ENCODE data around the gene LONP2. TPM values are rescaled to one million over a fixed set of nuclear protein-coding genes. Genes with fewer than 3 reads are reported as not detected.
A peak's percentile ranks its signal among the peaks of the same experiment; 100 is the strongest.

Gene LONP2
- total and polyA plus RNA-seq, 10 of the 15 experiments (the other 5 are each of a cell fraction or from before 2014, with no cell fraction given) = 8.3 to 48.0 (median 34.8) TPM

DNA sequence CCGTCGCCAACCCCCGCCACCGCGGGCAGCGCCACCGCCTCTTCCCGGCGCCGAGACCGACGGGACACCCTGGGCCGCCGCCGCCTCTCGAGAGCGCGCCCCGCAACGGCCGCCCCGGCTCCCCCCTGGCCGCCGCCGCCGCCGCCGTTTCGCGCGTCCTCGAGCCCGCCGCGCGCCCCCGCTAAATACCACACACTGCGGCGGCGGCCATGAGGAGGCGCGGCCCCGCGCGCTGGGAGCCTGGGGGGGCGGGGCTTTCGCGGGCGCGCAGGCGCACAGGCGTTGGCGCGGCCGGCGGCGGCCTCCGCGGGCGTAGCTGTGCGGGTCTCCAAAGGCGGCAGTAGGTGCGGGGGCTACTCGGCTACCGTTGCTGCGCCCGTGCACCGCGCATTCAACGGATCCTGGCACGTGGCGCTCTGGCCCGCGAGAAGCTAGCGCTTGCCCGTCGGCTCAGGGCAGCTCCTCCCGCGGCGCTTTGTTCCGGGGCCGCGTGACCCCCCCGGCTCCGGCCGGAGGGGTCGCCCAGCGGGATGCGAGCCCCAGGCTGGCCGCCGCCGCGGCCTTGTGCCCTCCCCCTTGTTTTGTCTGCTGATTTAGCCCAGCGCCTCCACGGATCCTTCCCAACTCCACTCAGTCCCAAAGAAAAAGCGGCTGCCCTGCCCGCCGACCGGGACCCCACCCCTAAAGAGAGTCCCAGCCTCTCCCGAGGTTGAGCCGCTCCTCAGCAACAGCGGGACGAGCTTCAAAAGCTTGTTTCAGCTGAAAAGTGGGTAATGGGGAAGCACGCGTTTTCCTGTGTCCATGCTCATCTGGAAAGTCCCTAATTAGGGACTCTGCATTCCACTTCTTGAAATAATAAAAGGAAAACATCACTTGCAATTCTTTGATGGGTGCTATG is 141.4 kb downstream of the LONP2 start, which contains the start of gene SIAH1:
TSS of gene SIAH1 (minus strand) at position 161 of the 898 bp plus-strand sequence. CDS start 22,985 bp downstream, outside the sequence.
- no peak for DNase-seq (ENCODE audit: low read depth, low spot score)
- Histone ChIP-seq H3K9ac (ENCODE audit: control insufficient read depth, insufficient read depth, low read length) (peak within 1 kb of the TSS; percentile 98), H3K27ac (ENCODE audit: control insufficient read depth, insufficient read depth) (peak within 1 kb of the TSS; percentile 83), H3K9me3 (replicated peaks; ENCODE audit: control insufficient read depth, insufficient read depth, low read length) (no peaks in the 10 kb centered on the region), H3K27me3 (replicated peaks in 1 of 2; ENCODE audit: control insufficient read depth in 2 of 2, insufficient read depth in 2 of 2, low read length in 1 of 2) (no peaks in the 10 kb centered on the region), H3K4me1 (ENCODE audit: control insufficient read depth, insufficient read depth, low read length) (no peaks in the 10 kb centered on the region; the same call in 1 of the 2 replicates), H3K4me3 (peak within 1 kb of the TSS; percentile 93), H3K36me3 (ENCODE audit: control insufficient read depth in 2 of 2, insufficient read depth in 2 of 2, low read length in 1 of 2) (no peaks in the 10 kb centered on the region), H2AFZ (ENCODE audit: control insufficient read depth, low read depth, low read length) (peak within 1 kb of the TSS; percentile 94), H4K20me1 (ENCODE audit: control insufficient read depth, insufficient read depth) (no peaks in the 10 kb centered on the region), H3K4me2 (ENCODE audit: control insufficient read depth, insufficient read depth) (peak within 1 kb of the TSS; percentile 98), H3K79me2 (ENCODE audit: control insufficient read depth, insufficient read depth, low read length) (peaks cover 39% of the 10 kb centered on the region)
- no peak for FAIRE-seq
- SMC1A ChIA-PET (ENCODE audit: uncharacterized antibody, unreplicated experiment) = interaction anchor here (1.4 to 12.1 kb wide), 4 partner anchors 18 to 49 kb away, joined by 3 to 112 read pairs (median 4); no protein-coding TSS in a partner anchor
- 2% methylated on average over 77 of the region's 105 CpGs for WGBS (ENCODE audit: insufficient coverage, insufficient replicate concordance, low lambda C conversion rate, missing lambda C conversion rate)
- CTCF ChIA-PET = interaction anchor here (1.2 to 3.0 kb wide), 4 partner anchors 16 to 245 kb away, joined by 7 to 9 read pairs (median 8); no protein-coding TSS in a partner anchor
- peak; percentile 73 for ATAC-seq
- intact Hi-C loops (cut with micrococcal nuclease; ENCODE audit: unreplicated experiment) = loop anchor here (2.0 kb wide), 1 partner anchor 19 kb away; no protein-coding TSS in a partner anchor
- TSS peak; percentile 78 for BruUV-seq (replicated peaks)
- POLR2A ChIA-PET = interaction anchor here (0.7 to 1.4 kb wide), 9 partner anchors 9 to 924 kb away, joined by 3 to 7 read pairs (median 4); partner anchors contain the start of genes ITFG1 and PHKB
- in situ Hi-C loops (cut with MboI) = no loop called here
- RAD21 ChIA-PET (ENCODE audit: unreplicated experiment) = interaction anchor here (0.9 to 4.4 kb wide), 4 partner anchors 19 to 238 kb away, joined by 3 to 30 read pairs (median 4); no protein-coding TSS in a partner anchor
- no peak for TF ChIP-seq ZNF274 (IDR thresholded peaks at IDR 0.05; ENCODE audit: insufficient read depth, insufficient read length)
- TF ChIP-seq CREM (IDR thresholded peaks at IDR 0.05; ENCODE audit: low read depth) = no peak
- TF ChIP-seq, protein P1, sequence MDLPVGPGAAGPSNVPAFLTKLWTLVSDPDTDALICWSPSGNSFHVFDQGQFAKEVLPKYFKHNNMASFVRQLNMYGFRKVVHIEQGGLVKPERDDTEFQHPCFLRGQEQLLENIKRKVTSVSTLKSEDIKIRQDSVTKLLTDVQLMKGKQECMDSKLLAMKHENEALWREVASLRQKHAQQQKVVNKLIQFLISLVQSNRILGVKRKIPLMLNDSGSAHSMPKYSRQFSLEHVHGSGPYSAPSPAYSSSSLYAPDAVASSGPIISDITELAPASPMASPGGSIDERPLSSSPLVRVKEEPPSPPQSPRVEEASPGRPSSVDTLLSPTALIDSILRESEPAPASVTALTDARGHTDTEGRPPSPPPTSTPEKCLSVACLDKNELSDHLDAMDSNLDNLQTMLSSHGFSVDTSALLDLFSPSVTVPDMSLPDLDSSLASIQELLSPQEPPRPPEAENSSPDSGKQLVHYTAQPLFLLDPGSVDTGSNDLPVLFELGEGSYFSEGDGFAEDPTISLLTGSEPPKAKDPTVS (IDR thresholded peaks at IDR 0.05; ENCODE audit: low read depth, low read length) = no peak
- no peak for TF ChIP-seq TARDBP (IDR thresholded peaks at IDR 0.05; ENCODE audit: borderline replicate concordance)
- no peak for TF ChIP-seq KLF5 (IDR thresholded peaks at IDR 0.05; ENCODE audit: partially characterized antibody)
- TF ChIP-seq GATAD2B (conservative IDR thresholded peaks at IDR 0.05; ENCODE audit: low read depth) = peak; percentile 95
- TF ChIP-seq HDAC6 (IDR thresholded peaks at IDR 0.05; ENCODE audit: unreplicated experiment) = no peak
- TF ChIP-seq, protein P2, sequence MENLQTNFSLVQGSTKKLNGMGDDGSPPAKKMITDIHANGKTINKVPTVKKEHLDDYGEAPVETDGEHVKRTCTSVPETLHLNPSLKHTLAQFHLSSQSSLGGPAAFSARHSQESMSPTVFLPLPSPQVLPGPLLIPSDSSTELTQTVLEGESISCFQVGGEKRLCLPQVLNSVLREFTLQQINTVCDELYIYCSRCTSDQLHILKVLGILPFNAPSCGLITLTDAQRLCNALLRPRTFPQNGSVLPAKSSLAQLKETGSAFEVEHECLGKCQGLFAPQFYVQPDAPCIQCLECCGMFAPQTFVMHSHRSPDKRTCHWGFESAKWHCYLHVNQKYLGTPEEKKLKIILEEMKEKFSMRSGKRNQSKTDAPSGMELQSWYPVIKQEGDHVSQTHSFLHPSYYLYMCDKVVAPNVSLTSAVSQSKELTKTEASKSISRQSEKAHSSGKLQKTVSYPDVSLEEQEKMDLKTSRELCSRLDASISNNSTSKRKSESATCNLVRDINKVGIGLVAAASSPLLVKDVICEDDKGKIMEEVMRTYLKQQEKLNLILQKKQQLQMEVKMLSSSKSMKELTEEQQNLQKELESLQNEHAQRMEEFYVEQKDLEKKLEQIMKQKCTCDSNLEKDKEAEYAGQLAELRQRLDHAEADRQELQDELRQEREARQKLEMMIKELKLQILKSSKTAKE (IDR thresholded peaks at IDR 0.05; ENCODE audit: low read depth, poor library complexity, severe bottlenecking) = no peak
- no peak for TF ChIP-seq BMI1 (IDR thresholded peaks at IDR 0.05; ENCODE audit: borderline replicate concordance)
- TF ChIP-seq CBFB (IDR thresholded peaks at IDR 0.05; ENCODE audit: low read depth) = no peak
- peak; percentile 68; the same call in 1 of the 2 replicates for TF ChIP-seq POLR2AphosphoS2 (IDR thresholded peaks at IDR 0.05; ENCODE audit: low read depth, low read length)
- no peak; the same call in 1 of the 2 replicates for TF ChIP-seq TAF1 (IDR thresholded peaks at IDR 0.05; ENCODE audit: borderline replicate concordance, low read depth, low read length)
- TF ChIP-seq STAT3 (IDR thresholded peaks at IDR 0.05; ENCODE audit: low read depth, low read length) = no peak
- TF ChIP-seq, protein P3, sequence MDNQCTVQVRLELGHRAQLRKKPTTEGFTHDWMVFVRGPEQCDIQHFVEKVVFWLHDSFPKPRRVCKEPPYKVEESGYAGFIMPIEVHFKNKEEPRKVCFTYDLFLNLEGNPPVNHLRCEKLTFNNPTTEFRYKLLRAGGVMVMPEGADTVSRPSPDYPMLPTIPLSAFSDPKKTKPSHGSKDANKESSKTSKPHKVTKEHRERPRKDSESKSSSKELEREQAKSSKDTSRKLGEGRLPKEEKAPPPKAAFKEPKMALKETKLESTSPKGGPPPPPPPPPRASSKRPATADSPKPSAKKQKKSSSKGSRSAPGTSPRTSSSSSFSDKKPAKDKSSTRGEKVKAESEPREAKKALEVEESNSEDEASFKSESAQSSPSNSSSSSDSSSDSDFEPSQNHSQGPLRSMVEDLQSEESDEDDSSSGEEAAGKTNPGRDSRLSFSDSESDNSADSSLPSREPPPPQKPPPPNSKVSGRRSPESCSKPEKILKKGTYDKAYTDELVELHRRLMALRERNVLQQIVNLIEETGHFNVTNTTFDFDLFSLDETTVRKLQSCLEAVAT (IDR thresholded peaks at IDR 0.05) = no peak
- peak; percentile 13; the same call in 1 of the 2 replicates for TF ChIP-seq EED (IDR thresholded peaks at IDR 0.05; ENCODE audit: low read depth)
- no peak for TF ChIP-seq ASH2L (IDR thresholded peaks at IDR 0.05; ENCODE audit: borderline replicate concordance, low read depth)
- no peak for TF ChIP-seq STAT1 (conservative IDR thresholded peaks at IDR 0.05)
- 0 out of 2 replicates have a peak, but pooled peaks have one; percentile 10 for TF ChIP-seq CHD2 (IDR thresholded peaks at IDR 0.05; ENCODE audit: borderline replicate concordance, low read depth, low read length)
- TF ChIP-seq ZNF384 (IDR thresholded peaks at IDR 0.05; ENCODE audit: borderline replicate concordance, low read depth, low read length) = no peak
